Measurements from ENCODE around the gene FANCD2.
"Not testable (repeated sequence)": the region's sequence is repeated elsewhere in the genome, so short reads cannot be mapped to it uniquely, and the experiment has no call there.

Gene FANCD2

DNA sequence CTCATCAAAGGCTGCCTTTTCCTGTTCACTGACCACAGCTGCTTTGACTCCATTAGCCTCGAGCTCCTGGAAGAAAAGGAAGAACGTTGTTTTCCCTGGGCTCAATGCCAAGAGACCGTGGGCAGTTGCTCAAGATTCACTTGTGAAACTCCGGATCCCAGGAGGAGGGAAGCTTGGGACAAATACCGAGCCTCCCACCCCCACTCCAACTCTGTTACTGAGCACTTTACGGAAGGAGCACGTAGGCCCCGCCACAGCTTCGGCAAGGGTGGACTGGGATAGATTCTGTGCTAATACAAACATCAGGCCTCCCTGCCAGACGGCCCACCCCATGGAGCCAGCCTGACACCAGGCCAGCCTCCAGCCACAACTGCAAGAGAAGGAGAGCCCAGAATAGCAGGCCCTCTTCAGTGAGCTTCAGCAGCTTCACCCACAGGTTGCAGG is 10.8 kb upstream of the FANCD2 start:
- no peak for DNase-seq (ENCODE audit: low read depth in 2 of 2)

DNA sequence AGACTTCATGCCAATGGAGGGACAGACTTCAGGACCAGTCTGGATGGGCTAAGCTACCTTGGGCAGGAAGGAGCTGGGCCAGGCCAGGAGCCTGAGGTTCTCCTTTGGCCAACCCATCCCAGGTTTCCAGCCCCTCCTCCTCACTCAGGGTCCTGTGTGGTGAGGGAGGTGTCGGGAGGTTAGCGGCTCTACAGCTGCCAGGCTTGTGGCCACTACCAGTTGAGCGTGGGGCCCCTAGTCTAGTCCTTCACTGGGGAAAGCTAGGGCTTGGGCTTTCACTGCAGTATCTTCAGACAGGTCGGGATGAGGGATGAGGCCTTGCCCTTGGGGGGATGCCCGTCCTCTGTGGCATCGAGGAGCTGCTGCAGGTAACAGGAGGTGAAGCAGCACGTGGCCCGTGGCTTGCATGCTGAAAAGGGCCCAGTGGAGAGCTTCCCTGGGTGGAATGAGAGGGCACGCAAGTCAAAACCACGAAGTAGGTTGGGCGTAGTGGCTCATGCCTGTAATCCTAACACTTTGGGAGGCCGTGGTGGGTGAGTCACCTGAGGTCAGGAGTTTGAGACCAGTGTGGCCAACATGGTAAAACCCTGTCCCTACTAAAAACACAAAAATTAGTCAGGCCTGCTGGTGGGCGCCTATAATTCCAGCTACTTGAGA is 8.5 kb upstream of the FANCD2 start:
- peak in 1 of 2 donors; percentile 45 for DNase-seq (ENCODE audit: low read depth in 2 of 2)

DNA sequence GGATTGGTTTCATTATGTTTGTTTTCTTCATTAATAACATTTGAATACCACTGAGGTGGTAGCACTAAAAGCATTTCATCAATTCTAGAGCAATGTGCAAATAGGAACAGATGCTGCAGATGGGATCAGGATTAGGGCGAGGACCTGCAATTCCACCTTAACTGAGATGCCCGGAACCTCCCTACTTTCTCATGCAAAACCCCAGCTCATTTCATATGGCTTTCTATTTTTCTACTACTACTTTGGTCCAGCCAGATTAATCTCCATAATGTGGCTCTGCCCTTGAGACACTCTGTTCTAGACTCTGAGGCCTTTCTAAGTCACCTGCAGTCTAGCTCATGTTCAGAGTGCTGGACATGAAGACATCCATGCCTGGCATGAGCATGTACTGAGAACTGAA is 7.4 kb upstream of the FANCD2 start:
- not testable (repeated sequence) for DNase-seq (ENCODE audit: low read depth in 2 of 2)

DNA sequence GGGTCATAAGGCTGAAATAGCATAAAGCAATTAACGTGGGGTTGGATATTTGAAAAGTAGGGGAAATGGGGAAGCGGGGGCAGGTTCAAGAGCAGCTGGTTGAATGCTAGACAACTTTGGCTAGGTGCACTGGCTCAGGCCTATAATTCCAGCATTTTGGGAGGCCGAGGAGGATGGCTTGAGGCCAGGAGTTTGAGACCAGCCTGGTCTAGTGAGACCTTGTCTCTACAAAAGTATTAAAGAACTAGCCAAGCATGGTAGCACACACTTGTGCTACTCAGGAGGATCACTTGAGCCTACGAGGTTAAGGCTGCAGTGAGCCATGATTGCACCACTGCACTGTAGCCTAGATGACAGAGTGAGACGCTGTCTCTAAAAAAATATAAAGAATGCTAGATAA is 6.9 kb upstream of the FANCD2 start:
- no peak for DNase-seq (ENCODE audit: low read depth in 2 of 2)

DNA sequence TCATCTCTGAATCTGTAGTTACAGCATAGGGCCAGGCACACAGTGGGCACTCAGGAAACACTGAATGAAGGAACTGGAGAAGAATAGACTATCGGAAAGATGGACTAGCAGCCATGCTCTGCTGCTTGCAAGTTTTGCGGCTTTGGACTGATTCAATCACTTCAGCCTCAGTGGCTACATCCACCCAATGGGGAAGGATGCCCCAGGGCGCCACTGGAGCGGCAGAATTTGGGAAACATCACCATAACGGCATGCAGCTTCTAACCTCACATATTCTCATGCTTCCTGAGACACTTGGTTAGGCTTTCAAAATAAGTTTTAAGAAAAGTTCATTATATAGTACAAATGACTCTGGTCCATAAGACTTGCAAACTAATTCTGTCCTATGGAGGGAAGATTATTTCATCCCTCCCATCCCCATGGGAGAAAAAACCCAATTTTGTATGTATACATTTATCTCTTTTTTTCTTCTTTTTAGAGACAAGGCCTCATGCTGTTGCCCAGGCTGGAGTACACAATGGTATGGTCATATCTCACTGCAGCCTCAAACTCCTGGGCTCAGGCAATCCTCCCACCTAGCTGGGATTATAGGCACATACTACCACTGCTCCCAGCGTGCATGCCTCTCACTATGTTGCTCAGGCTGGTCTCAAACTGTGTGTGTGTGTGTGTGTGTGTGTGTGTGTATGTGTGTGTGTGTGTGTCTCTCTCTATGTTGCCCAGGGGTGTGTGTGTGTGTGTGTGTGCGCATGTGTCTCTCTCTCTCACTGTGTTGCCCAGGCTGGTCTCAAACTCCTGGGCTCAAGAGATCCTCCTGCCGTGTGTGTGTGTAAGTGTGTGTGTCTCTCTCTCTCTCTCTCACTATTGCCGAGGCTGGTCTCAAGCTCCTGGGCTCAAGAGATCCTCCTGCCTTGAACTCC is 4.1 kb upstream of the FANCD2 start:
- no peak for DNase-seq (ENCODE audit: low read depth in 2 of 2)

DNA sequence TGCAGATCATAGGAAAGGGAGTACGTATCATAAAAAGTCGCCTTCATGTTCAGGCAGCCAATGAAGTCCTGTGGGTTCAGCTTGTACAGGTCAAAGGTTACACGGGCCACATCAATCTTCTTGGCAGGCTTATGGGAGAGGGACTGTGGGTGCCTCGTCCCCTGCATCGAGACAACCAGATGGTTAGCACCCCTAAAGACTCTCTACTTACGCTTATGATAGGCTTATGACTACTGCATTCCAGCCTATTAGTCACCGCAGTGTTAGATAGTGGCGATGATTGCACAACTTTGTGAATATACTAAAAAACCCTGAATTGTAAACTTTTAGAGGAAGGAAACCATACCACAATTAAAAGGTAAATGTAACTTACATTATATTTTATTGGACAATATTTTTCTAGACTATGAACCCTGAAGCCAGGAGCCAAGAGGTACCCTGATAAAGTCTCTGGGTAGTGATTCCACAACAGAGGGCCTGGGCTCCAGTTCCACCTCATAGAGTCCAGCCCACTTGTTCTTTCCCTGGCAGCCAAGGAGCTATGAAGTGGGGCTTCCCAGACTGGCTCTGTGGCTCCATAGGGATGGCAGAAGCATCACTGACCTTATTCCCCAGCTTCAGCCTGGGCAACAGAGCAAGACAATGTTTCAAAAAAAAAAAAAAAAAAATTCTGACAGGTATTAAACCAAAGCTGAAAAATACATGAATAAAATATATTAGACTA is 2.5 kb upstream of the FANCD2 start:
- no peak for DNase-seq (ENCODE audit: low read depth in 2 of 2)

DNA sequence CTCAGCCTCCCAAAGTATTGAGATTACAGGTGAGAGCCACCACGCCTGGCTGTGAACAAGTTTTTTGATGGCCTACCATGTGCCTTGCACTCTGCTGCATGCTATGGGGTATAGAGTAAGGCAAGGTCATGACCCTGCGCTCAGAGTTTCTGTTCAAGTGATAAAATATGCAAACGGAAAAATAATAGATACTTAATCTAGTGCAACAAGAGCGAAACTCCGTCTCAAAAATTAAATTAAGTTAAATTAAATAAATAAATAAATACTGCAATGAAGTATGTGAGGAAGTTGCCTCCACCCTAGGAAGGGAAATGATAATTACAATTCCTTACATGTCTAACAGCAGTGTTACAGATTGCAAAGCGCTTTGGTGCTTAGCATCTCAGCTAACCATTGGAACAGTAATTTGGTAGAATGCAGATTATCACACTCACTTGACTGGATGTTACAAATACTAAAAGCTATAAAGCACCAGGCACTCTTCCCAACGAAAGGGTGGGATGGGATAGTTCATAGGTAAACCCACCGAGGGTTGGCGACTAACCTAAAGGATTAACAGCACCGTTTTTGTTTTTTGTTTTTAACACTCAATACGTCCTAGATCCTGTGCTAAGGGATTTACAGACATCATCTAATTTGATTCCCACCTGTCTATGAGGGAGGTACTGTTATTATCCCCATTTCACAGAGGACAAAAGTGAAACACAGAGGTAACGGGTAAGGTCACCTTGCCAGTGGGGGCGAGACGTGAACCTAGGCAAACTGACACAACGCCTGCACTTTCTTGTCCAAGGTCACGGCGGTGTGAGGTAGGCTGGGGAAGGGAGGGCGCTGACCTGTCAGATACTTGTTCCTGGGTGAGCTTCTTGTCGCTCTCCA is 793 bp upstream of the FANCD2 start:
- DNase-seq (ENCODE audit: low read depth in 2 of 2) = no peak

DNA sequence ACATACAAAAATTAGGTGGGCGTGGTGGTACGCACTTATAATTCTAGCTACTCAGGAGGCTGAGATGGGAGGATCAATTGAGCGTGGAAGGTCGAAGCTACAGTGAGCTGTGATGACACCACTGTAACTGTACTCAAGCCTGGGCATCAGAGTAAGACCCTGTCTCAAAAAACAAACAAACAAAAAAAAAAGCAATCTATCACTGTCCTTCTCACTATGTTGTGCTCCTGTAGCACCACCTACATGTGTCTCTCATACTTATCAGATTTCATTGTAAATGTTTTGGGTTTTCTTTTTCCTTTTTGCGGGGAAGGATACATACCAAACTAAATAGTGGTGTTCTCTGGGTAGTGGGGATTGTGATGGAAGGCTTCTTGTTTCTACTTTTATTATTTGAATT is 14.8 kb downstream of the FANCD2 start:
- no peak for DNase-seq (ENCODE audit: low read depth in 2 of 2)

DNA sequence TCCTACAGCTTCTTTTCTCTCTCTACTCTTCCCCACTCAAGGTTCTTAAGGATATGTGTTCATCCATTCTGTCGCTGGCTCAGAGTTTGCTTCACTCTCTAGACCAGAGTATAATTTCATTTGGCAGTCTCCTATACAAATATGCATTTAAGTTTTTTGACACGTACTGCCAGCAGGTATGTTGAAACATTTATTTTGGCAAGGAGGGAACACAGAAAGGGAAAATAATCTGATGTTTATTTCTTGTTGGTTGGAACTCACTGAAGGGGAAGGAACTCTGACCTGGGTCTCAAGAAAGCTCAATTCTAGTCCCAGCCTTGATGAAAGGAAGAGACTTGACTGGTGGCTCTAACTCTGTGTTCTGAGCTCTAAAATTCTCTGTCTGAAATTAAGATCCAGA is 21.6 kb downstream of the FANCD2 start:
- DNase-seq (ENCODE audit: low read depth in 2 of 2) = no peak

DNA sequence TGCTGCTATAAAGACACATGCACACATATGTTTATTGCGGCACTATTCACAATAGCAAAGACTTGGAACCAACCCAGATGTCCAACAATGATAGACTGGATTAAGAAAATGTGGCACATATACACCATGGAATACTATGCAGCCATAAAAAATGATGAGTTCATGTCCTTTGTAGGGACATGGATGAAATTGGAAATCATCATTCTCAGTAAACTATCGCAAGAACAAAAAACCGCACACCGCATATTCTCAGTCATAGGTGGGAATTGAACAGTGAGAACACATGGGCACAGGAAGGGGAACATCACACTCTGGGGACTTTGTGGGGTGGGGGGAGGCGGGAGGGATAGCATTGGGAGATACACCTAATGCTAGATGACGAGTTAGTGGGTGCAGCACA is 26.8 kb downstream of the FANCD2 start:
- DNase-seq (ENCODE audit: low read depth in 2 of 2) = not testable (repeated sequence)

DNA sequence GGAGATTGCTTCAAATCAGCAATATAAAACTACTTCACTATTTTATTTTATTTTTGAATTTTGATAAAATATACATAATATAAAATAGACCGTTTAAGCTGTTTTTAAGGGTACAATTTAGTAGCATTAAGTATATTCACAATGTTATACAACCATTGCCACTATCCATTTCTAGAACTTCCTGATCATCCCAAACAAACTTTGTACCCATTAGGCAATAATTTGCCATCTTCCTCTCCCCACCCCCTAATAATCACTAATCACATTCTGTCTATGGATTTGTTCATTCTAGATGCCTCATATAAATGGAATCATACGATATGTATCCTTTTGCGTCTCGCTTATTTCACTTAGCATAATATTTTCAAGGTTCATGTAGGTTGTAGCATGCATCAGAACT is 28.9 kb downstream of the FANCD2 start:
- no peak for DNase-seq (ENCODE audit: low read depth in 2 of 2)

DNA sequence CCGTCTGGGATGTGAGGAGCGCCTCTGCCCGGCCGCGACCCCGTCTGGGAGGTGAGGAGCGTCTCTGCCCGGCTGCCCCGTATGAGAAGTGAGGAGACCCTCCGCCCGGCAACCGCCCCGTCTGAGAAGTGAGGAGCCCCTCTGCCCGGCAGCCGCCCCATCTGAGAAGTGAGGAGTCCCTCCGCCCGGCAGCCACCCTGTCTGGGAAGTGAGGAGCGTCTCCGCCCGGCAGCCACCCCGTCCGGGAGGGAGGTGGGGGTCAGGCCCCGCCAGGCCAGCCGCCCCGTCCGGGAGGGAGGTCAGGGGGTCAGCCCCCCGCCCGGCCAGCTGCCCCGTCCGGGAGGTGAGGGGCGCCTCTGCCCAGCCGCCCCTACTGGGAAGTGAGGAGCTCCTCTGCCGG is 43.8 kb downstream of the FANCD2 start:
- DNase-seq (ENCODE audit: low read depth in 2 of 2) = not testable (repeated sequence)

DNA sequence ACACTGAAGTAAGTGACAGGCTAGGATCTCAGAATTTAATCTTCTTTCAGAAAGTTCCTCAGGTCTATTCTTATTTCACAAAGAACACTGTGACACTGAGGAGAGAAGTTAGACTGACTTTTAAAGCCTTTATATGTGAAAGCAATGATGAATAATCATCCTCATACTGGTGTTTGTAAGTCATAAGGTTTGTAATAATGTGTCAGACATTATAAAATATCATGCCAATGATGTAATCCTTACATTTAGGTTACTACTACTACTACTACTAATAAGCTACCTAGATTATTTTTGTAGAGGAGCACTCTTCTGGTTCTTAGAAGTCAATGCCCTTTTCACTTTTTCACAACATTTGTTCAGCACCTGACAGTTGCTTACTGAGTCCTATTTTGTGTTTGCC is 48.4 kb downstream of the FANCD2 start:
- DNase-seq (ENCODE audit: low read depth in 2 of 2) = no peak

DNA sequence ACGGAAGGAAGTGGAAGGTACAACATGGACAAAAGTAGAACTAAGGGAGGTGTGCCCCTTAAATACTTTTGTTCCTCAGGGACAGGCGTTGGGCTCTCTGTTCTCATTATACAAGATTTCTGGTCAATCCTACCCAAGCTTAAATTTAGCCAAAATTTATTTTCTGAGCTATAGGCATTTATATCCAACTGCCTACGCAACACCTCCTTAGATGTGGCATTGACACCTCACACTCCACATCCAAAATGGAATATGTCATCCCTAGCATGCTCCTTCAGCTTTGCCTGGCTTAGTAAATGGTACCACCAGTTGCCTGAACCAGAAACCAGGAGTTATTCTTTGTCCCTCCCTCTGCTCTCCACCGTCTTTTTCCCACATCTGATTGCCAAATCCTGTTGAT is 55.6 kb downstream of the FANCD2 start:
- no peak for DNase-seq (ENCODE audit: low read depth in 2 of 2)

DNA sequence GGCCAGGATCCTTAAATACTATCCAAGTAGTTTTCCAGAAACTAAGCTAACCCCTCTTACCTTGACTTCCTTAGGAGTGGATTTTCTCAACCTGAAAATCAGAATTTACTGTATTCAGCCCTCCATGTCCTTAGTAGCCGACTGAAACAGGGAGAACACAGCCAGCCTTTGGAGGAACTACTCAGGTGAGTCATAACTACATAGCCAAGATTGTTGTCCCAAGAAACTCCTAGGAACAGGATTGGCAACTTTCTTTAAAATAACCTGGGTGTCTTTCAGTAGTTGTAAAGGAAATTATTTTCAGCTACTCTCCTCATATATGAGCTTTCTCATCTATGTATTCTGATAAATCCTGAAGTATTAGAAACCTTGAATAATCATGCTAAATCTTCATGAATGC is 59.5 kb downstream of the FANCD2 start:
- DNase-seq (ENCODE audit: low read depth in 2 of 2) = no peak

DNA sequence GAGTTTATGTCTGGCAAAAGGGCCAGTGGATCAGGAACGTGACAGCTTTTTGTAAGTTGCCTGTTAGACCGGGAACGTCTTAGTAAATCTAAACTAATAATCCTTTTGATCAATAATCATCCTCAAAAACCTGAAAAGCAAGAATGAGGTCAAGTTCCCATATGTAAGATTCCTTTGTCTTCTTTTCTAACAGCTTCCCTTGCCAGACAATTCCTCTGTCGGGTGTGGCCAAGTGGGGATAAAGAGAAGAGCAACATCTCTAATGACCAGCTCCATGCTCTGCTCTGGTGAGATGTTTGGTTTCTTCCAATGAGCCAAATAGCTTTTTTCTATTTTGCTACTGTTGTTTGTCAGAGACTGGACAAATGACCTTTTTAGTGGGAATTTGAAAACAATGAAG is 62.0 kb downstream of the FANCD2 start:
- no peak for DNase-seq (ENCODE audit: low read depth in 2 of 2)

DNA sequence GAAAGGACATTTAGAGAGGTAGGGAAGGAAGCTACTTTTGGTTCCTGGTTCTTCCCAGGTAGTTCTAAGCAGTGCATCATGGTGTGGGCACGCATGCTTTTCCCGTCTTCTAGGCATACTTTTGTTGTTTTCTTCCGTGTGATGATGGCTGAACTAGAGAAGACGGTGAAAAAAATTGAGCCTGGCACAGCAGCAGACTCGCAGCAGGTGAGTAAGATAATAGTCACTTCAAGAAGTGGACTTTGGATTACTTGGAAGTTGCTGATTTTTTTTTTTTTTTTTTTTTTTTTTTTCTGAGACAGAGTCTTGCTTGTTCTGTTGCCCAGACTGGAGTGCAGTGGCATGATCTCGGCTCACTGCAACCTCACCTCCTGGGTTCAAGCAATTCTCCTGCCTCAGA is 63.9 kb downstream of the FANCD2 start:
- DNase-seq (ENCODE audit: low read depth in 2 of 2) = no peak

DNA sequence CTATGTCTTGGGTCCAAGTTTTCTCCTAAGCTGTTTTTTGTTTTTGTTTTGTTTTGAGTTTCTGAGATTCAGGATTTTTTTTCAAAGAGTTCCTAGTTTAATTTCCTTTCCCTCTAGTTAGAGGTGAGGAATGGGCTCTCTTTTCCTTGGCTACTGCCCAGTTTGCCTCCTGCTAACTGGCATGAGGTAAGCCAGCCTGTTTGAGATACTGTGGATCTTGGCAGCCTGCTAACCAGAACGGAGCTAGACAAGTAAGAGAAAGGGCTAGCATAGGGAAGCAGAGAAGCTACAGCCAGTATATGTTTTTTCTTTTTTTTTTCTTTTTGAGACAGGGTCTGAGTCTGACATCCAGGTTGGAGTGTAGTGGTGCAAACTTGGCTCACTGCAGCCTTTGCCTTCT is 64.5 kb downstream of the FANCD2 start:
- DNase-seq (ENCODE audit: low read depth in 2 of 2) = not testable (repeated sequence)

DNA sequence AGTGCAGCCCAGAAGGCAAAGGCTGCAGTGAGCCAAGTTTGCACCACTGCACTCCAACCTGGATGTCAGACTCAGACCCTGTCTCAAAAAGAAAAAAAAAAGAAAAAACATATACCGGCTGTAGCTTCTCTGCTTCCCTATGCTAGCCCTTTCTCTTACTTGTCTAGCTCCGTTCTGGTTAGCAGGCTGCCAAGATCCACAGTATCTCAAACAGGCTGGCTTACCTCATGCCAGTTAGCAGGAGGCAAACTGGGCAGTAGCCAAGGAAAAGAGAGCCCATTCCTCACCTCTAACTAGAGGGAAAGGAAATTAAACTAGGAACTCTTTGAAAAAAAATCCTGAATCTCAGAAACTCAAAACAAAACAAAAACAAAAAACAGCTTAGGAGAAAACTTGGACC is 65.2 kb downstream of the FANCD2 start:
- not testable (repeated sequence) for DNase-seq (ENCODE audit: low read depth in 2 of 2)

DNA sequence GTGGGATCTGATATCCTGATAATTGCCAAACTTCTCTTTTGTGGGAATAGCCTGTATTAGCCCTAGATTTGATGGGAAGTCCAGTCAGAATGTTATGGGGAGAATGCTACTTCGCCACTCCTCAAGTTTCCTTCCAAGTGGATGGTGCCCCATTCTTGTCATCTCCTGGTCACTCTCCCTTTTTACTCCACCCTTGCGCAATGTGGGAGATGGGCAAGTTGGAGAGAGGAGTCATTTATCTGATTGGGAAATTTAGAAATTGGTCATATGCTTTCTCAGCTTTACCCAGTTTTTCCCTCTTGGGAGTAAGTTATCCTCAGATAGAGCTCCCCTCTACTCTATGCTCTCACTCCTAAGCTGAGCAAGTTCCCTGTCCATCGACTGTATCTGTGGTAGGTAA is 67.4 kb downstream of the FANCD2 start:
- no peak for DNase-seq (ENCODE audit: low read depth in 2 of 2)

DNA sequence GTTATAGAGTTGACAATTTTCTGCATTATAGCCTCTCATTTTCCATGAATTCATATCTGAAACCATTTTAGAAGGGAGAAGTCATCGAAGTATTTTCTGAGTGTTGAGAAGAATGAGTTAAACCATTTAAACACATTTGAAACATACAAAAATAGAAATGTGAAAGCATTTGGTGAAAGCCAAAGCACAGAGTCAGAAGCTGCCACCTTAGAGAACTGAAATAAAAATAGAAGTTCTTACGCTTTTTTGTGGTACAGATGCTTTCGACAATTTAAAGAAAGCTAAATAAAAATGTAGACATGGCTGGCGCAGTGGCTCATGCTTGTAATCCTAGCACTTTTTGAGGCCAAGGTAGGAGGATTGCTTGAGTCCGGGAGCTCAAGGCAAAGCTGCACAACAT is 72.8 kb downstream of the FANCD2 start:
- DNase-seq (ENCODE audit: low read depth in 2 of 2) = no peak

DNA sequence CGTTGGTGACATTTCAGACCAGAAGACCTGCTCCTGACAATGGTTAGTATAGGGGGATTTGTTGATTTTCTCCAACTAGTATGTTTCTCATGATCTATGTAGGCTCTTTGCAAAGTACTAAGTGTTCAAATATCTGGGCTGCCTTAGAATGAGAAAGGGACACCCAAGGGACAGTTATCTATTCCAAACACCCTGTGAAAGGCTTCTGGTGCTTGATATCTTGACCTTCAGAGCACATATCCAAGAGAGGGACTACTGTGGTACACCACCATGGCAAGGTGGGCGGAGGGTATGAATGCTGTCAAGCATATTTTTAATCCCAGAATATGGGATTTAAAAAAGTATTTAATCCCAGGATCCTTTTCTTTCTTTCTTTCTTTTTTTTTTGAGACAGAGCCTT is 80.7 kb downstream of the FANCD2 start:
- no peak for DNase-seq (ENCODE audit: low read depth in 2 of 2)
